ENCODE measurements around the gene SH3RF1.

SH3RF1 gene

DNA sequence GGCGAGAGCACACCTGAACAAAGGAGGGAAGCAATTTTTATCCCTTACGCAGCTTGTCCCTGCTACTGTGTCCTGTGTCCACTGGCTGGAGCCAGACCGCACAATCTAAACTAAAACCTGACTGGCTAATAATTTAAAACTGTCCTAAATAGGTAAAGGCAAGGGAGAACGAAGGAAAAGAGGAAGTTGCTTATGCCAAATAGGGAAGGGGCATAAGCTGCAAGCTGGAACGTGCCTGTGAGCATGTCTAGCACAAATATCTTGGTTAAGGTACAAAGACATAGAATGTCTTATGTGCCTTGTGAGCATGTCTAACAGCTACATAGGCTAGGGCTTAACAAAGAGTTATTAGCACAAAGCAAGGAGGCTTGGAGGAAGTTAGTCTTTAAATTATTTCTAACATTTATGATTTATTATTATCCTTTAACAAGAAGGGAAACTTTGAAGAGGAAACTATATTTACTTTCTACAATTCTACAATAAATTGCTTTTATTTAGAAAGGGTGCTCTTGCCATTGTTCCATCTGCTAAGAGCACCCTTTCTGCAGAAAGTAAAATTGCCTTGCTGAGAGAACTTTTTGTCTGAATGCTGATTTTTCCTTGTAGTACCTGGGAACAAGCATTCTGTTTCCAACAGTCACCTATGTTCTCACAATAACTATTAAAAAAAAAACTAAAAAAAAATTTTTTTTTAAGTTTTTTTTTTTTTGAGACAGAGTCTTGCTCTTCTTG is 180.1 kb downstream of the SH3RF1 start:
- TF ChIP-seq, protein P1, sequence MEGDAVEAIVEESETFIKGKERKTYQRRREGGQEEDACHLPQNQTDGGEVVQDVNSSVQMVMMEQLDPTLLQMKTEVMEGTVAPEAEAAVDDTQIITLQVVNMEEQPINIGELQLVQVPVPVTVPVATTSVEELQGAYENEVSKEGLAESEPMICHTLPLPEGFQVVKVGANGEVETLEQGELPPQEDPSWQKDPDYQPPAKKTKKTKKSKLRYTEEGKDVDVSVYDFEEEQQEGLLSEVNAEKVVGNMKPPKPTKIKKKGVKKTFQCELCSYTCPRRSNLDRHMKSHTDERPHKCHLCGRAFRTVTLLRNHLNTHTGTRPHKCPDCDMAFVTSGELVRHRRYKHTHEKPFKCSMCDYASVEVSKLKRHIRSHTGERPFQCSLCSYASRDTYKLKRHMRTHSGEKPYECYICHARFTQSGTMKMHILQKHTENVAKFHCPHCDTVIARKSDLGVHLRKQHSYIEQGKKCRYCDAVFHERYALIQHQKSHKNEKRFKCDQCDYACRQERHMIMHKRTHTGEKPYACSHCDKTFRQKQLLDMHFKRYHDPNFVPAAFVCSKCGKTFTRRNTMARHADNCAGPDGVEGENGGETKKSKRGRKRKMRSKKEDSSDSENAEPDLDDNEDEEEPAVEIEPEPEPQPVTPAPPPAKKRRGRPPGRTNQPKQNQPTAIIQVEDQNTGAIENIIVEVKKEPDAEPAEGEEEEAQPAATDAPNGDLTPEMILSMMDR (IDR thresholded peaks at IDR 0.05; ENCODE audit: low read length, missing control alignments), result no peak
- H3K4me3 ChIP-seq (replicated peaks; ENCODE audit: low read depth, low read length), result no peak overlapping the region
- DNase-seq (ENCODE audit: low read depth), result no peak

DNA sequence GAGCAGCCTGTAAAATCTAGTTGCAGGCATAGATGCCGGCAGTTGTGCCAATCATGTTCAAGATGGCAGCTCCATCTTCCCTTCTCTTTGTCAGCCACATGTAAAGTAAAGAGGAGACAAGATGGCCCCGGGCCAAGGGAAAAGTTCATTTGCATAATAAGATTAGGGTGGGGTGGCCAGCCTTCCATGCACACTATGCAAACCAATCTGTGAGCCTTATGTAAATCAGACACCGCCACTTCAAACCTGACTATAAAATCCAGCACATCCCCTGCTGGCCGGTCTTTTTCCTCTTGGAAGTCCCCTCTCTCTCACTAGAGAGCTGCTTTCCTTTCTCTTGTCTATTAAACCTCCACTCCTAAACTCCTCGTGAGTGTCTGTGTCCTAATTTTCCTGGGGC is 181.8 kb downstream of the SH3RF1 start:
- DNase-seq (ENCODE audit: low read depth), result no peak

DNA sequence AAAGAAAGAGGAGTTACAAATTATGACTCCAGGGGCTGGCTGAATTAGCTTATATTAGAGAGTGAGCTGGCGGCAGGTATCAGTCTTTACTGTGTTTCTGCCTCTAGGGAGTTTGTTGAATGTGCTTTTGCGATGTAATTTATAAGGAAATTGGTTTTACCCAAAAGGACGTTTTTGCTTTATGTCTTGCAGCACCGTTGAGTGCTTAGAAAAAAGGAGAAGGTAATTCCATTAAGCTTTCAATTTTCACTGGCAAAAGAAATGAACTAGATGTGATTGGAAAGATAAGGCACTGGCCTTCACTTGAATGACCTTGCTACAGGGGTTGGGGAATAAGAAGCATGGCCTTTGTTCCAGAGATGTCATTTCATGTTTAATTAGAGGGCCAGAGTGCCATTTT is 185.8 kb downstream of the SH3RF1 start:
- TF ChIP-seq, protein P1 (IDR thresholded peaks at IDR 0.05; ENCODE audit: low read length, missing control alignments), result no peak
- DNase-seq (ENCODE audit: low read depth), result no peak
- H3K4me3 ChIP-seq (replicated peaks; ENCODE audit: low read depth, low read length), result no peak overlapping the region

More for the DNA sequence above, 181.8 kb downstream of the SH3RF1 start:
- TF ChIP-seq, protein P1 (IDR thresholded peaks at IDR 0.05; ENCODE audit: low read length, missing control alignments), result no peak
- no peak overlapping the region for H3K4me3 ChIP-seq (replicated peaks; ENCODE audit: low read depth, low read length)

DNA sequence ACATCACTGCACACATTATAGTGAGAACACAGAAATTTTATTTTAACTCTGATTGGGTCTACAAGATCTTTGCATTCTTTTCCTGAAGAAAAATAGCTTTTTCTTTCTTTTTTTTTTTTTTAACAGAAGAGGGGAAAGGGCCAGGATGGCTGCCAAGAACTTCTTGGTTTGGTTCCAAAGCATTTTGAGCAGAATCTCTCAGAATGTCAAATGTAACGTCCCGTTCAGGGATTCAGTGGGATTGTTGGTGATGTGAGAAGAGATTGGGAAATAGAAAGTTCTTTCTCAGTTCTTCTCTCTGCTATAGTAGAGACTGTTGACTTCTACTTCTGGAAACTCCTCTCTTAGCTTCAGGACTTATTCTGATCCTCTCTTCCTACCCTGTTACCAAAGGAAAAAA is 189.8 kb downstream of the SH3RF1 start:
- TF ChIP-seq, protein P1 (IDR thresholded peaks at IDR 0.05; ENCODE audit: low read length, missing control alignments), result no peak
- H3K4me3 ChIP-seq (replicated peaks; ENCODE audit: low read depth, low read length), result peak overlapping the region; percentile 24
- peak; percentile 92 for DNase-seq (ENCODE audit: low read depth)

DNA sequence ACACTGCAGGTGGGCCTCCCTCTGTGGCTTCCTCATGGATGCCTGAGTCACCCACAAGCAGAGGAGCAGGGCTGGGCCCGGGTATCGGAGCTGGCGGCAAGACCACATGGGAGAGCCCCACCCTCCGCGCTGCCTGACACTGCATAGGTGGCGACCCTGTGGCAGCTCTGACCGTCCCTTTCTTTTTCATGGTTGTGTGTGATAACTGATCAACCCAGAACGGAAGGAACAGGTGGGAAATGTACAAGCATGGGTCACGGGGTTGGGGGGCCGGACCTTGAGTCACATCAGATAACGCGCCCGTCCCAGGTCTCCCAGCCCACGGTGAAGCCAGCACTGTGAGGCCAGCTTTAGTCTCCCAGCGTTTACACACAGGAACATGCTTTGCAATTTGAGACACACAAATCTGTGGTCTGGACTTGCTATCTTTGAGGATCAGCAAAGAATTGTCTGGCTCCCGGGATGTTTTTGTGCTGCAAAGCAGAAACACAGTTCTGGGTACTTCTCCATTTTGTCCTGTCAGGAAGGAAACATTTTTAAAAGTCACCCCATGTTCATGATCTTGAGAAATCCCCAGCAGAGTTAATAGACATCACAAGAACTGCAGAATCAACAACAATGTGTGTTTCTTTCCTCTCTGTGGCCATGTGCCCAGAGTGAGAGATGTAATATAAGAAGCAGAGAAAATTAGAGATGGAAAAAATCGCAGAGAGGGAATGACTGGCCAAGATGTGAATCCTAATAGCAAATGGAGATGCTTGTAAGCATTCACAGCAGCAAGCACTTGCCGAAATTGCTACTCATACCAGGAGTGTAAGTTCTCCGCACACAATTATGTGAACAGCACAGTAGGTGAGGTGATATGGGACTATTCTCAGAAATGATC is 190.6 kb downstream of the SH3RF1 start:
- TF ChIP-seq, protein P1 (IDR thresholded peaks at IDR 0.05; ENCODE audit: low read length, missing control alignments), result no peak
- H3K4me3 ChIP-seq (replicated peaks; ENCODE audit: low read depth, low read length), result peak overlapping the region; percentile 32
- peak; percentile 88 for DNase-seq (ENCODE audit: low read depth)

DNA sequence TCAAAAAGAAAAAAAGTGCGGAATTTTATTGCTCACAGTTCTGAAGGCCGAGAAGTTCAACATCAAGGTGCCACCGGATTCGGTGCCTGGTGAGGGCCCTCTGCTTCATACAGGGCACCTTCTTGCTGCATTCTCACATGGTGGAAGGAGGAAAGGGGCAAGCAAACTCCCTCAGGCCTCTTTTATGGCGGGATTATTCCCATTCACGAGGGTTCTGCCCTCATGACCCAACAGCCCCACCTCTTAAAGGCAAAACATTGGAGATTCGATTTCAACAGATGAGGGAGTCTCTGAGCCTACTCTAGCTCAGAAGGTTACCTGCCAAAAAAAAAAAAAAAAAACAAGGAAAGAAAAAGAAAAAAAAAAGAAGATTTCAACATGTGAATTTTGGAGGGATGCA is 196.6 kb downstream of the SH3RF1 start:
- H3K4me3 ChIP-seq (replicated peaks; ENCODE audit: low read depth, low read length), result no peak overlapping the region
- TF ChIP-seq, protein P1 (IDR thresholded peaks at IDR 0.05; ENCODE audit: low read length, missing control alignments), result no peak
- DNase-seq (ENCODE audit: low read depth), result no peak

Data from fibroblast of pulmonary artery (primary cell).